T1000 (cell line): ENCODE results near the gene HS3ST5.
"Not testable (repeated sequence)": the region's sequence is repeated elsewhere in the genome, so short reads cannot be mapped to it uniquely, and the experiment has no call there.

Experiments used
- DNase-seq: peaks from one replicate; lab custom pipeline; 2025; ENCODE audit warnings: mixed read lengths; lab: John Stamatoyannopoulos, UW

The HS3ST5 gene

DNA sequence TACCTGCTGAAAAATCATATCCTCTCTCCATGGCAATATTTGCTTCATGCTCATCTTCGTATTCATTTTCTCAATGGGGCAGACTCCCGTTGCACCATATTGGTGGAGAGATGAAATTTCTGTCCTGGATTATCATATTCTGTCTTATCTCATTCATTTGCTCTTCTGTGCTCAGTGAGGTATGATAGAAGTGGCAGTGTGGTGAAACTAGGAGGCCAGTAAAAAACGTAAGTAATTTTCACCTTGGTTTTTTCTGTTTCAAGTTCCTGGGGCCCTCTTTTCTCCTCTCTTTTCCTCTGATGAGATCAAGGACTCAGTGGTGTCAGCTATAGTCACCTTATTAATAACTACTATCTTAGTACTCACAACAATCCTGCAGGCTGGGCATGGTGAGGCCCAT lies 189.4 kb downstream of the HS3ST5 start:
- DNase-seq: no peak

DNA sequence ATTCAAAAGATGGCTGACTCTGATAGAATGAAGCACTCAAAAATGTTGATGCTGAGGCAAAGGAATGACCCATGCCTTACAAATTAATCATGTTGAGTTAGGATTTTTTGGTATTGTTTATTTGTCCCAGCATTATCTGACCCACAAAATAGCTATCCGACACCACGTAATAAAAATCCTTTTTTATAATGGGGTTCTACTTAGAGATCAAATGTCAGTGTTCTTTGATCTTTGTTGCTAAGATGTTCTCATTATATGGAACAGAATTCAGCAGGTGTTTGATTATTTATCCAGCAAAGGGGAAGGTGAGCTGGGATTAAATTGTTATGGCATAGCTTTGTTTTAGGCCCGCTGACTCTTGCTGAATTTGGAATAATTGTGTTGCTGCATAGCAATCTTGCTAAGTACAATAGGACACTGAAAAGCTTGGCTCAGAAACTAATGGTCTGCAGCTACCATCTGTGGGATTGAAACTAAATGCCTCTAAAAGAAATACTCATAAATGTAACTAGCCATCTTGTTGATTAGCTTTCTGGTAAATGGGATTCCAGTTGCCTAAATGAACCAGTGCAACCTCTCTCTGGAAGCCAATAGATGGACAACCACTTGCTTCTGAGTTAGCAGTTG lies 191.6 kb downstream of the HS3ST5 start:
- DNase-seq: no peak

DNA sequence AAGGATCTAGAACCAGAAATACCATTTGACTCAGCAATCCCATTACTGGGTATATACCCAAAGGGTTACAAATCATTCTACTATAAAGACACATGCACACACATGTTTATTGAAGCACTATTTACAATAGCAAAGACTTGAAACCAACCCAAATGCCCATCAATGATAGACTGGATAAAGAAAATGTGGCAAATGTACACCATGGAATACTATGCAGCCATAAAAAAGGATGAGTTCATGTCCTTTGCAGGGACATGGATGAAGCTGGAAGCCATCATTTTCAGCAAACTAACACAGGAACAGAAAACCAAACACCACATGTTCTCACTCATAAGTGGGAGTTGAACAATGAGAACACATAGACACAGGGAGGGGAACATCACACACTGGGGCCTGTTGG lies 193.6 kb downstream of the HS3ST5 start:
- DNase-seq: not testable (repeated sequence)

DNA sequence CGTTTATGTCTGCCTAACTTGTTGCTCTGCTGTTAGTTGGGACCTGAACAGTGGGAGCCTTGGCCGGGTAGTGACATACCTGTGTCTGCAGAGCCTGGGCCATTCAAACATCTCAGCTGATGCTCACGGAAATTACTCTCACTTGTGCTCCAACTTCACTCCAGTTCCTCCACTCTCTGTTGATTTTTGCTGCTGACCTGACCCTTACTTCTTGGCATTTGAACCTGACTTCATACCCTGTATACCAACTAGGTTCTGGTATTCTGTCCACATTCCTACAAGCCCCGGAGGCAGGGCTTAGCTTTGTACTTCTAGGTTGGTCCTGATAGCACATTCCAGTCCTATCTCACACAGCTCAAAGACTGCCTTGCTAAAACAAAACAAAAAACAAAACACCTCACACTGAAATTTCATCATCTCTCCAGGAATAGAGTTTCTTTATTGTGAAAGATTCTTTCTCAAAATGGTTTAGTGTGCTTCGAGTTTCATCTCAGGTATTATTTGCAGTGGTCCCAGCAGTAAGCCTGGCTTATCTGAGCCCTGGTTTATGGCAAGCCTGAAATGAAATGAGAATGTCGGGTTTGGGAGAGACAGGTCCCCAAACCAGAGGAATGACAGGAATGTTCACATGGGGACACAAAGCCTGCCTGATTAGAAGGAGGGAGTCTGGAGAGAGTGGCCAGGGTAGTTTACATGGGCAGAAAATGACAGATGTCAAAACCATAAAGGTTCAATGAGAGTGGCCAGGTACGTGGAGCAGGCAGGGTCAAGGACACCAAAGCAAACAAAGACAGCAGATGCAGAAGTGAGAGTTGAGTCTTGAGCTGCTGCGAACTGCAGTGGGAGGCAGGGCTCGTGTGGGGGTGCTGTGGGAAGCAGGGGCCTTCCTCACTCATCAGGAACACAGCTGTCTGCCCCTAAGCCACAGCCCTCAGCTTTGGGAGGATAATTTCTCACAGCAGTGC lies 197.7 kb downstream of the HS3ST5 start:
- DNase-seq: no peak

DNA sequence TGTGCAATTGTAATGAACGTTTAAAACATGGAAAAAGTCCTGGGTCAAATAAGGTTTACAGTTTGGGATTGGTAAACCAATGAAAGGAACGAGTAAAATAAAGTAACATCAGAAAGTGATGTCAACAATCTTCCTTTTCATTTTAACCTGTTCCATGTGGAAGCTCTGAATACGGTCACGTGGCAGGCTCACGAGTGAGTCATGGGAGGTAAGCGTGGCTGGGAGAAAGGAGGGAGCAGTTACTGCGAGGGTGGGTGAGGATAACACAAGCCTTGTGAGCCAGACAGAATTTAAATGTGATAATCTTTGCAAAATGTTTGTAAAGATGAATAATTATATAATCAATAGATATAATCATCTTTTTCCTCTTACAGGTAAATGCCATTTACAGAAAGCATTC lies 200.6 kb downstream of the HS3ST5 start:
- DNase-seq: no peak

DNA sequence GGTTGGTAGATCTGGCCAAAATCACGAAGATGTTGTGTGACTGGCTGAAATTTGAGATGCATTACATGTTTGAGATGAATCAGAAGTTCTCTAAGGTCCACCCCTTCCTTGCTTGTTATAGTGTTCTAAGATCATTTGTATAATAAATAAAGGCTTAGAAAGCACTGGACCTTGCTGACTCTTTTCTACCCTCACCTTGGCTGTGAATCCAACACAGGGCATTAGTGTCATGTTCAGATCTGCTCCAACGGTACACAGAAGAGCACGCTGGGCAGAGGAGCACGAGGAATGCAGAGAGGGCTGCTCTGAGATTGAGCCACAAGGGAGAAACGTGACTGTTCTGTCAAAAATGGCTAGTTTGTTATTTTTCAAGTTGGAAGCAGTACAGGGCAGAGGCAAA lies 202.4 kb downstream of the HS3ST5 start:
- DNase-seq: no peak

DNA sequence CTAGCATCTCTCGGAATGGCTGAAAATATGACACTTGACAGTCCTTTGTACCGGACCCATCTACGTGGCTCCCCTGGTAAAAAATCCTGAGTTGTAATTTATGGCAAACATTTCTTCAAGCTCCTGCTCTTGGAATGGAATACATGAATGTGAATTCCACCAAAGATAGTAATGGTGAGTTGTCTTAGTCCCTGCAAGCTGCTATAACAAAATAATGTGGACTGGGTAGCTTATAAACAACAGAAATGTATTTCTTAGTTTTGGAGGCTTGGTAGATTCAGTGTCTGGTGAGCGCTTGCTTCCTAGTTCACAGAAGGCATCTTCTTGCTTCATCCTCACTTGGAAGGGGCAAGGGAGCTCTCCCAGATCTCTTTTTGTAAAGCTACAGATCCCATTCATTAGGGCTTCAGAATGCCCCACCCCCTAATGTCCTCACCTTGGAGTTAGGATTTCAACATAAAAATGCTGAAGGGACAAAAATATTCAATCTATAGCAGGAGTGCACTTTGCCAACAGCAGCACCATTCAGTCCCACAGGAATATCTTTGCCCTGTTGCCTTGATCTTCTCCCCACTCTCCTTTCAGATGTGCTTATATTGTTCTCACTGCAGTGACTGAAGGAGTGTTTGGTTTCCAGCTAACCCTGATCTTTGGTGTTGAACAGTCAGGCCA lies 204.1 kb downstream of the HS3ST5 start:
- DNase-seq: no peak

DNA sequence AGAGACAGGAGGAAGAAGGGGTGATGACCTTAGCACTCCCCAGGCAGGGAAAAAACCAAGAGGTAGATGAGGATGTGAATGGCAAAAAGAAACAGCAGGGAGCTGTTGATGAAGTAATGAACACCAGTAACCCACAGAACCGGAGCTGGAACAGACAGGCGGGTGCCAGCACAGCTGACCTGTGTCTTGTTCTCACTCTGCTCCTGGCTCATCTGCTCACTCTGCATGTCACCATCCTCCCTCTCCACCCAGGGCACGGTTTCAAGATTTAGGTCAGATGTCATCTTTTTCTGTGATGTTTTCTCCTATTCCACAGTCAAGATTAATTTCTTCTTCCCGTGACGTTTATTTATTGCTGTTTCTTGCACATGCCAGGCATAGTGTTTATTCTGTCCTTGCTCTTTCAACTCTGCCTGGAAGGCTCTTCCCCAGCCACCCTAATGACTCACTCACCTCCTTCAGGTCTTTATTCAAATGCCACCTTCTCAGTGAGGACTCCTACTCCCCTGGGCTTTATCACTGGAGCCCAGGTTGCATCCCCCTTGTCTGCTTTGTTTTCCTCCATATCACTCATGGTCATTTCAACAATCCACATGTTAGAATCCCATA lies 207.4 kb downstream of the HS3ST5 start:
- no peak for DNase-seq

DNA sequence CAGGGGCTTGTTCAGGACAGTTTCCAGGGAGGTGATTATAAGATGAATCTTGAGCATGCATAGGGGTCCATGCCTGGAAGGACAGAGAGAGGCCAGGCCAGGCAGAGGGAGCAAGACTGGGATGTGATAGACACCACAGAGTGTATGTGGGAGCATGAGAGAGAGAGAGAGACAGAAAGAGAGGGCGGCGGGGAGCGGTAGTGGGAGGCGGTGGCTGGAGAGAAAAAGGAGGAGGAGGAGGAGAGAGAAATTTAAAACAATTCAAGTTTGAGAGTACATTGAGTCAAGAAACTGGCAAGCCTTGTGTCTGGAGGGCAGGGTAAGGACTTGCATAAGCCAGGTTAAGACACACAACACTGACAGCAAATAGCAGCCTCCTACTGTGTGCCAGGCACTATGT lies 209.0 kb downstream of the HS3ST5 start:
- DNase-seq: no peak

DNA sequence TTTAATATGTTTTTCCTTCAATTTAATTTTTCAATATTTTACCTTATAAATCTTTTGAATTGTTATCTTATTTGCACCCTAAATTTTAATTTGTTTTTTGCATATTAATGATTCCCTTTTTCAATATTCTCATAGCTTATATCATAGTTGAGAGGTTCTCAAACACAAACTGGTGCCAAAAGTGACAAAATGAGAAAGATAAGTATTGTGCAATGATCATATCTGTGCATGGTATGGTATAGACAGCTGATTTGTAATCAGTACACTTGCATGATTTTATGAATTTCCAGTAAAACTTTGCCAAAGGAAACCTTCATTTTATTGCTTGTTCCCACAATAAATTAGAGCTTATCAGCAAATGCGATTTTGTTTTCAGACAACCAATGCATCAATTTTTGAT lies 210.9 kb downstream of the HS3ST5 start:
- DNase-seq: no peak

DNA sequence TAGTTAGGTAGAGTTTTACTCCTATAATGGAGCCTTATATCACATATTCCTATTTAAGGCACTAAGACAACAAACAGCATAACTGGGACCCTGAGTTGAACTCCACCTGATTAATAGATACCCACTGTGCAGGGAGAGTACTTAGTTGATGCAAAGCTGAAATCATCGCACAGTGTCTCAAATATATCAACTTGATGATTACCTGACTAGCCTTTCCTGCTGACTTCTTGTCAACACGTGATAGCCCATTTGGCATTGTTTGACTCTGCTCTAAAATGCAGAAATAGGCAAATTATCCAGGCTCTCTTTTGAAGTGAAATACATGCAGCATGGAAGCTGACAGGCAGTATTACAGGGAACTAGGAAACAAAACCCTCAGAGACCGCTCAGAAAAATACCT lies 217.2 kb downstream of the HS3ST5 start:
- no peak for DNase-seq

DNA sequence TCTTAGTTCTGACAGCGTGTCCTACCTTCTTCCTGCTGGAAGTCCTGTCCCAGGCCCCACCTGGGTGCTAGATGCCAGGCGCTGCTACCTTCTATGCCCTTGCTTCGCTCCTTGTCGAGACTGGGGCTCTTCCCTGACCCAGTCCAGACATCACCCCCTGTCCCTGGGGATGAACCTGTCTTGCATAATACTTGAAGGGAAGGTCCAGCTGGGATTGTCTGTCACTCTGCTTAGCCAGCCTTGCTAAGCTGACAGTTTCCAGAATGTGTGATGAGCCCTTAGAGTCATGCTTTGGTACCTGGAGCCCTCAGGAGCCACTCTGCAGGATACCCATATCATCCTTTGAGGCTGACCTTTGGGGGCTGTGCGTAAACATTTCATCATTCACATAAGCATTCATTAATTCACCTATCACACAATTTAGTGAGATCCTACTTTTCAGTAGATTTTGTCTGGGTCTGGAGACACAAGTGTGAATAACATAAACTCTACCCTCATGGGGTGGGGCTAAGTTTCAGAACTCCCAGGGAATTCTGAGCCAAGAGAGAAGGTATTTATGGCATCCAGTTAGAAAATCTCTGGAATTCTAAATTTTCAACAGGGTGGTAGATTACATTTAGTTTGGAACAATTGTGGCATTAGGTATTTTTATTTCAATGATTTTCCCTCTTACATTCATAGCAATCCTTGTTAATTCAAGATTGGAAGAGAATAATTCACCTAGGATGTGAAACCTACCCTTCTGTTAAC lies 220.7 kb downstream of the HS3ST5 start:
- DNase-seq: no peak

DNA sequence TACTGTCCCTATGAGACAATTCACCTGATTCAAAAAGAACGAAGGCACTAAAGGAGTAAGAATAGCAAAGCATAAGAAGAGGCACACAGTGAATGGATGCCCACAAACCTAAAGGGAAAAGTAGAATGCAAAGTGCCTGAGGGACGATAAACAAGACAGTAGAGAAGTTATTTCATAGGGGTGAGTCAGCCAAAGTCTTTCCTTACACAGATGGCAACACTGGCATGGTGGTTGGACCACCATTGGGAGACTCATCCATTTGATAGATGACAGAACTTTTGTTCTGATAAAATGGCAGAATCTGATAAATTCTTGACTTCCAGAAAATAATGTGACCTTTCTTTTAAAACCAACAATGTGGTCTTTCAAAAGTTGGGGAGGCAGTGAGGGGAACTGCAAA lies 223.8 kb downstream of the HS3ST5 start:
- DNase-seq: no peak

DNA sequence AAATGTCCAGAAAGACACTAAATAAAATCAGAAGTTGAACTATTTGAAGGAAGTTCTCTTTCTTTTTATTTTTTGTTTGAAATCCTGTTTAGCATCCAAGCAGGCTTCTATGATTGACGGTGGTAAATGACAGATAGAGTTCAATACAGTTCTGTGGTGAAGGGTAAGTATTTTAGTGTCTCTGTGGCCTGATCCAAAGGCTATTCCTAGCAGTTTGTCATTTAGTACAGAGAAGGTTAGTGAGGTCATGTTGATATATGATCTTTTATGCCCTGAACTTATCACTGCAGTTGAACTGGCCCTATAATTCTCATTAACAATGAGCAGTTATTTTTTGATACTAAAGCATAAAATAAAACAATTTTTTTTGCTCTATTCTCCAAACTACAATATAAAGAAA lies 227.2 kb downstream of the HS3ST5 start:
- no peak for DNase-seq

DNA sequence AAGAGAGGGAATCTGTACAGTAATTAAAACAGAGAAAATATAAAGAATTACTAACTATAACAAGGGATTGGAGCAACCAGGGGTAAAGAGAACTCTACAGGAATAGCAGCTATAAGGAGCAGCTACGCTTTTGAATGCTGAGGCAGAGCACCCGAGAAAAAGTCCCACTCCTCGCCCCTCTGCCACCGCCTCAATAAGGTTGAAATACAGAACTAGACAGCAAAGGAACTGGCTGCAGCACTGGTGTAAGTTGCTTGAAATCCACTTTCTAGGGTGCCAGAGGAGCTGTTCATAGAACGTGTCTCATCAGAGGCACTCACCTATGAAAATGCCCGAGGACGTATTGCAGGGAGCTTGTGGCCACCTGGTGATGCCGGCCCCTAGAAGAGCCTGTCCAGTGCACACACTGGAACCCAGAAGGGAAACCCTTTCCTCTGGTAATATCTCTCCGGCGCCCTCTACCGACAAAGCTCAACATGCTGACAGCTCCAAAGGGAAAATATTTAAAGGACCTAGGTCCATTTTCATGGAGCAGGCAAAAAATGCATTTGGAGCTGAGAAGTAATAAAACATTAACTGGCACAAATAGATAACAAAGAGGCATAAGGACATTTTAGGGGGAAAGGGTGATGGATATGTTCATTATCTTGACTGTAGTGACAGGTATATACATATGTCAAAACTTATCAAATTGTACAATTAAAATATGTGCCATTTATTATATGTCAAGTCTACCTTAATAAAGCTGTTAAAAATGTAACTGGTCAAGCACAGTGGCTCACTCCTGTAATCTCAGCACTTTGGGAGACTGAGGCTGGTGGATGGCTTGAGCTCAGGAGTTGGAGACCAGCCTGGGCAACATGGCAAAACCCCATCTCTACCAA lies 234.5 kb downstream of the HS3ST5 start:
- DNase-seq: no peak

DNA sequence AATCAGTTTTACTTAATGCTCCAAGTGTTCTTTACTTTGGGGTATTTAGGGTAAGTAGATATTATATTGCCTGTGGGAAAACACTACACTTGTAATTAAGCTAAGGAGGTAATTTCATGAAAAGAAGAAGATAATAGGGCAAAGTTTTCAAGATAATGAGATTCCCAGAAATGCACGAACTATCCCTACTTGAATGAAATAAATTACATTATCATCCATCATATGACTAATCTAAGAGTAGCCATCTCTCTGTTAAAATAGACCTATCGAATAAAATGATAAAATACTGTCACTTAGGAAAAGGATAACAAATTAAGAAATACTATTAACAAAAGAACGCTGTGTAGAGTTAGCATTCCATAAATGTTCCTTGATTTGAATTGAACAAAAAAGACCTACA lies 236.8 kb downstream of the HS3ST5 start:
- DNase-seq: no peak

DNA sequence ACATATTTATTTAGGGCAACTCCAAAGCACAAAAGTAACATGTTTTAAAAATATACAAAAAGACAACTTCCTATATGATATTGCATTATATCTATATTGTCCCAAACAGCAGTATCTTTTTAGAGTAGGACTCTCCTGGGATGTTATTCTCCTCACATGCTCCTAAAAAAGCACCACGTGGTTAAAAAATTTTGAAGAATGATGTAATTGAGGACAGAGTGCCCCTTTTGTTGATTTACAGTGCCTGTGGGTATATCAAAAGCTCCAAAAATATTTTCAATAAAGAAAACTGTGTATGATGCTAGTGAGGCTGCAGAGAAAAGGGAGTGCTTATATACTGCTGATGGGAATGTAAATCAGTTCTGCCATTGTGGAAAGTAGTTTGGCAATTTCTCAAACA lies 241.6 kb downstream of the HS3ST5 start:
- no peak for DNase-seq

DNA sequence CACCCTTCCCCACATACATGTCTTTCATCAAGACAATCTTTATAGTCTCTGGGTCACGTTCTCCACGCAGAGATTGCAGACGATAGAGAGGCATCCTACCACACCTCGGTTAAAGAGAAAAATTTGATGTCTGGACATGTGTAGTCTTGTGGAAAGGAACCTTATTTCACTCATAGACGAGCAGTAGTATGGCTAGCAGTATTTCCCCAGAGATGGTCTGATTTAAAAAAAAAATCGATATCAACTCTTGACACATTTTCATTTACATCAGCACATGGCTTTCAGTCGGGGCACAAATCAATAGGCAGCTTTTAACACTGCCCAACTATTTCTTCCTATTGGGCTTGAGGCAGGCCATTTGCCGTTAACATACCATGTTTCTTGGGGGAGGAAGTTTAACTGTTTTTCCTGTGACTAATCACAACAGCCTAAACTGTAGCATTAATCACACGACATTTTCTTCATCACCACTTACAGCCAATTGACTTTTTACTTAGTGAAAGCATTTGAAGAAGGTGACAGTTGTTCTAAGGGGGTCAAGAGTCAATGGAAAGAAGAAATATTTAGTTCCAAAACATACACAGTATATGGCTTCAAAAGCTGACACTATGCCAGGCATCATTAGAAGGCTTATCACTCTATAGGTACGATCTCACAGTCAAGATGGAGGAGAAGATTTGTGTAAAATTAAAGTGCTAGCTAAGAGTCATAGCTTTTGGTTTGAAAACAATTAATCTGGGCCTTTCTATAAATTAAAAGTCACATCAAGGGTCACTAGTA lies 242.4 kb downstream of the HS3ST5 start:
- DNase-seq: peak; percentile 2

DNA sequence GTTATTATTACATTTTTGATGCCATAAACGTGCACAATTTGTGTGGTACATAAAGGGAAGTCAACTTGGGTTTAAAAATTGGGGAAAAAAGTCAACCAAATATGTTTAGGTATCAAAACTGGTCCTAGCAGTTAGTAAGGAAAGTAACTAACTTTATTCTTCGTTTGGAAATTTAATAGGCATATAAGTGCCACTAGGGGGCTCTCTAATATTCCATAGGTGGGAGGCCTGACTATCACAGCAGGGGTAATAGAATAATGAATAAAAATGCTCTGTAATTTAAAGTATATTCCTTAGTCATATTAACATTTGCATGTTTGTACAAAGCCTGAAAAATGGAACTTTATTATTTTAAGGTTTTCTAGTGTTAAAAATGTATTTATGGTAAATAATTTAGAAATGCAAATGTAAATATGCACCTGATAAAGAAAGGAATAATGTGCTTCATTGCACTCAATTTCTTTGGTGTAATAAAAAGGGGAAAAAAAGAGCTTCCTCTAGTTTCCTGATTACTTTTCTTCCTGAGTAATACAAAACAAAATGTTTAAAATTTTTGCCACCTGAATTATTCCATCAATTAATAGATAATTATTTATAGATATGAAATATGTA lies 246.2 kb downstream of the HS3ST5 start:
- no peak for DNase-seq

DNA sequence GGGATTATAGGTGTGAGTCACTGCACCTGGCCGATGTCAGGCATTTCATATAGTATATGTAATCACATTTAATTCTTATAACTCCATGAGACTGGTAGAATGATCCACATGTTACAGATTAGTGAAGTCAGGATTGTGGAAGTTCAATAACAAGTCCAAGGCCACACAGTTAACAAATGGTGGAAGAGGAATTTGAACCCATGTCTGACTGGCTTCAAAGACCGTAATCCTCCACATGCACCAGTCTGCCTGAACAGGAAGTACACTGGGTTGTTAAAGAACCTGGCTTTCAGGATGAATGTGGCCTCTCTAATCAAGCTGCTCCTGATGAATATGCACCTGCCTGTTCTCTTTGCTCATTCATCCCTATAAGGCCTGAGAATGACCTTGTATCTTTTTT lies 249.9 kb downstream of the HS3ST5 start:
- DNase-seq: no peak
